ENCODE results near the gene RAD51B.

The RAD51B gene

GRCh38 chr14:67943947-67944346, 124.4 kb downstream of the RAD51B start:
- no peak for DNase-seq (ENCODE audit: insufficient read length, low spot score)
- peak; percentile 85 for TF ChIP-seq CTCF (IDR thresholded peaks at IDR 0.05; ENCODE audit: insufficient read depth, missing control alignments)
- peak; percentile 53 for FAIRE-seq

- no peak for TF ChIP-seq CTCF (IDR thresholded peaks at IDR 0.05; ENCODE audit: insufficient read depth, missing control alignments)
- no peak for DNase-seq (ENCODE audit: insufficient read length, low spot score)
- no peak for FAIRE-seq
These were observed 125.0 kb downstream of the RAD51B start for GRCh38 chr14:67944605-67945004.

- no peak for FAIRE-seq
- no peak for TF ChIP-seq CTCF (IDR thresholded peaks at IDR 0.05; ENCODE audit: insufficient read depth, missing control alignments)
These were observed 130.2 kb downstream of the RAD51B start for GRCh38 chr14:67949771-67950170.

DNA sequence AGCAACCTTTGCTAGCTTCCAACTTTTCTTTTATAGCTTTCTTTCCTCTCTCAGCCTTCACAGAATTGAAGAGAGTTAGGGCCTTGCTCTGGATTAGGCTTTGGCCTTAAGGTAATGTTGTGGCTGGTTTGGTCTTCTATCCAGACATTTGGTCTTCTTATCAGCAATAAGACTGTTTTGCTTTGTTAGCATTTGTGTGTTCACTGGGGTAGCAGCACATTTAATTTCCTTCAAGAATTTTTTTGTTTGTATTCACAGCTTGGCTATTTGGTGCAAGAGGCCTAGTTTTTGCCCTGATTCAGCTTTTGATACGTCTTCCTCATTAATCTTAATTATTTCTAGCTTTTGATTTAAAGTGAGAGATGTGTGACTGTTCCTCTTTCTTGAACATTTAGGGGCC, 130.8 kb downstream of the RAD51B start:
- no peak for TF ChIP-seq CTCF (IDR thresholded peaks at IDR 0.05; ENCODE audit: insufficient read depth, missing control alignments)
- FAIRE-seq (no peak), DNase-seq (ENCODE audit: insufficient read length, low spot score) (no peak)

More at GRCh38 chr14:67949771-67950170, 130.2 kb downstream of the RAD51B start:
- DNase-seq (ENCODE audit: insufficient read length, low spot score) = no peak

GRCh38 chr14:67951529-67952135, 132.1 kb downstream of the RAD51B start:
- FAIRE-seq = no peak
- TF ChIP-seq CTCF (IDR thresholded peaks at IDR 0.05; ENCODE audit: insufficient read depth, missing control alignments) = no peak

DNA sequence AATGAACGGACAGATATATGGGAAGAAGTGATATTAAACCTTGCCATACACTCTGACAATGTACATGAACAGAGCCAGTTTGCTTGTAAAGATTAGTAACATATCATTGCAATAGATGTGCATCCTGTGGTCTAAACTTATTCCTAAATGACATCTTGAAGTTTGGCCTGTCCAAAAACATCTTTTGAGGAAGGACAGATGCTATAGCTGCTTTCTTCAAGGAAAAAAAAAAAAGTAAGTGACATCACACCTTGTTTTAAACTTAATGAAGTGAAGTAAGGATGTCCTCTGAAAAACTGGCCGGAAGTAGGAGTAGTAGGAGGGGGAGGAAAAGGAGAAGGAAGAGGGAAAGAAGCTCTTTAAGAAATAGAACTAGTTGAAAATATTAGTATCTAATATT, 132.8 kb downstream of the RAD51B start:
- no peak for TF ChIP-seq CTCF (IDR thresholded peaks at IDR 0.05; ENCODE audit: insufficient read depth, missing control alignments)
- FAIRE-seq (no peak), DNase-seq (ENCODE audit: insufficient read length, low spot score) (no peak)

More at GRCh38 chr14:67951529-67952135, 132.1 kb downstream of the RAD51B start:
- no peak for DNase-seq (ENCODE audit: insufficient read length, low spot score)

GRCh38 chr14:67952786-67953185, 133.2 kb downstream of the RAD51B start:
- no peak for DNase-seq (ENCODE audit: insufficient read length, low spot score)
- TF ChIP-seq CTCF (IDR thresholded peaks at IDR 0.05; ENCODE audit: insufficient read depth, missing control alignments) = no peak
- FAIRE-seq = no peak
